Endodermal cell (in vitro differentiated cells): ENCODE results near the gene SPINK2. TPM values are rescaled to one million over a fixed set of nuclear protein-coding genes. Genes with fewer than 3 reads are reported as not detected.

Source experiments
- DNase-seq: peaks from one replicate; pipeline ENCODE4 v3.0.0-alpha.2; 2017
- H3K27ac ChIP-seq: 2 replicates; pipeline ENCODE4 v1.5.1; 2013; ENCODE audit warnings: mild to moderate bottlenecking, low read depth, low read length, moderate library complexity
- H3K27me3 ChIP-seq: 2 replicates; pipeline ENCODE4 v1.6.1; 2013; ENCODE audit warnings: mild to moderate bottlenecking, low read length, moderate library complexity; ENCODE audit not compliant: insufficient read depth, control insufficient read depth, poor library complexity, severe bottlenecking
- H3K36me3 ChIP-seq: 2 replicates; pipeline ENCODE4 v1.7.0; 2013; ENCODE audit warnings: mild to moderate bottlenecking, low read length, moderate library complexity; ENCODE audit not compliant: control insufficient read depth, insufficient read depth
- H3K4me1 ChIP-seq: one replicate; pipeline ENCODE4 v1.7.0; 2013; ENCODE audit warnings: low read length; ENCODE audit not compliant: control insufficient read depth, insufficient read depth
- H3K4me3 ChIP-seq: 2 replicates; pipeline ENCODE4 v1.5.1; 2013; ENCODE audit warnings: mild to moderate bottlenecking, low read length, moderate library complexity
- H3K9ac ChIP-seq: 2 replicates; pipeline ENCODE4 v1.6.1; 2013; ENCODE audit warnings: mild to moderate bottlenecking, low read length, moderate library complexity; ENCODE audit not compliant: poor library complexity, severe bottlenecking; ENCODE audit errors: extremely low read depth
- H3K9me3 ChIP-seq: 2 replicates; pipeline ENCODE4 v1.6.1; 2013; ENCODE audit warnings: mild to moderate bottlenecking, low read length, moderate library complexity; ENCODE audit not compliant: control insufficient read depth
- H3K27ac Mint-ChIP-seq: 2 replicates; pipeline ENCODE4 v1.8.0; 2020; ENCODE audit warnings: mixed read lengths
- H3K27me3 Mint-ChIP-seq: 2 replicates; pipeline ENCODE4 v1.8.0; 2021; ENCODE audit warnings: mild to moderate bottlenecking, mixed read lengths; ENCODE audit not compliant: insufficient read depth
- H3K36me3 Mint-ChIP-seq: 2 replicates; pipeline ENCODE4 v1.8.0; 2020; ENCODE audit warnings: low read depth, mixed read lengths
- H3K4me1 Mint-ChIP-seq: 2 replicates; pipeline ENCODE4 v1.8.0; 2020; ENCODE audit warnings: mixed read lengths
- H3K4me3 Mint-ChIP-seq: 2 replicates; pipeline ENCODE4 v1.8.0; 2020; ENCODE audit warnings: mild to moderate bottlenecking, moderate library complexity, mixed read lengths
- H3K9me3 Mint-ChIP-seq: 2 replicates; pipeline ENCODE4 v1.8.0; 2020; ENCODE audit warnings: mild to moderate bottlenecking, mixed read lengths
- WGBS, 2 experiments: methylation state at CpG; one replicate each; pipeline versions ENCODE4 v1.1.5 to v1.1.7; 2013; ENCODE audit warnings: missing lambda C conversion rate in 2 of 2, mixed read lengths in 1 of 2; ENCODE audit not compliant: insufficient coverage in 1 of 2, insufficient read length in 1 of 2; 5-methylcytosine and 5-hydroxymethylcytosine counted together
- total RNA-seq, 2 donors: library from RNA; stranded (reverse); fragmentation: NEBNext Ultra II Directional in 1 of 2; extraction: Animal tissue kit (Norgen Biotek cat#: 25700) in 1 of 2; gene quantifications; 2 replicates in 1 of 2; 3 replicates in 1 of 2; pipeline ENCODE4 v1.2.1, GENCODE V29; 2021
- TF ChIP-seq, protein P1 (sequence below): fragments of 200-600 bp; sonication (generic); conservative IDR thresholded peaks from 2 replicates; pipeline ENCODE4 v1.5.0; 2021; ENCODE audit warnings: antibody characterized with exemption, mild to moderate bottlenecking

Gene SPINK2
- total RNA-seq, 2 donors from 2014 or later = 0.59 to 0.62 TPM

DNA sequence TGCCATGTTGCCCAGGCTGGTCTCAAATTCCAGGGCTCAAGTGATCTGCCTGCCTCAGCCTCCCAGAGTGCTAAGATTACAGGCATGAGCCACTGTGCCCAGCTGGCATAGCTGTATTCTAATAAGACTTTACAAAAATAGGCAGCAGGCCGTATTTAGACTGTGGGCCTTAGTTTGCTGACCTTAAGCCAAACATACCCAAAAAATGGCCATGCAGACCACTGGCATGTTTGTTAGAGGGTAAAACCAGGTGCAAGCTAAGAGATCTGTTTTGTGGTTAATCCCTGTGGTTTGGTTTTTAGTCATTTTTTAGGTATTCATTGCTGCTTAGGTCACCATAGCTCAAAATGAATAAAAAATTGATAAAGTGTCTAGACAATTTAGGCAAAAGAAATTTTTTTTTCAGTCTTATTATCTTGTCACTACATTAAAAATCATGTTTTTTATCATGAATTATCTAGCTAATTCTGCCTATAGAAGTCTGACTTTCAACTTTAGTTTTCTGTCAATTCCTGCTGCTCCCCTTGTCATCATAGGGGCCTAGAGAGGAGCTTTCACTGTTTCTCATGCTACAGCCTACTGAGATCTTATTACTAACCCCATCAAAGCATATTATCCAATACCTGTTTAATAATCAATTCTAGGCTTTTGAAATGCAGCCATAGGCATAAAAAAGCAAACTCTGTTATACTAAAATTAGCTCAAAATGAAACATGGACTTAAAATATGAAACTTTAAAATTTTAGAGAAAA lies 7.5 kb upstream of the SPINK2 start:
- 82 to 83% methylated on average over 1 of the region's 1 CpG for WGBS, 2 experiments

GRCh38 chr4:56823933-56824600 lies 2.6 kb upstream of the SPINK2 start:
- Mint-ChIP-seq H3K4me3 (no peak overlapping the region), H3K9me3 (peaks cover 18% of the 10 kb centered on the region), H3K36me3 (no peaks in the 10 kb centered on the region), H3K27me3 (peaks cover 50% of the 10 kb centered on the region), H3K4me1 (no peaks in the 10 kb centered on the region), H3K27ac (no peak overlapping the region)
- WGBS, 2 experiments = 86 to 100% methylated on average over 1 to 2 of the region's 2 CpGs
- Histone ChIP-seq H3K9ac (no peak overlapping the region), H3K4me3 (no peak overlapping the region), H3K4me1 (no peaks in the 10 kb centered on the region), H3K9me3 (peaks cover 3% of the 10 kb centered on the region), H3K36me3 (no peaks in the 10 kb centered on the region), H3K27me3 (peaks cover 21% of the 10 kb centered on the region), H3K27ac (no peak overlapping the region)
- TF ChIP-seq, protein P1, sequence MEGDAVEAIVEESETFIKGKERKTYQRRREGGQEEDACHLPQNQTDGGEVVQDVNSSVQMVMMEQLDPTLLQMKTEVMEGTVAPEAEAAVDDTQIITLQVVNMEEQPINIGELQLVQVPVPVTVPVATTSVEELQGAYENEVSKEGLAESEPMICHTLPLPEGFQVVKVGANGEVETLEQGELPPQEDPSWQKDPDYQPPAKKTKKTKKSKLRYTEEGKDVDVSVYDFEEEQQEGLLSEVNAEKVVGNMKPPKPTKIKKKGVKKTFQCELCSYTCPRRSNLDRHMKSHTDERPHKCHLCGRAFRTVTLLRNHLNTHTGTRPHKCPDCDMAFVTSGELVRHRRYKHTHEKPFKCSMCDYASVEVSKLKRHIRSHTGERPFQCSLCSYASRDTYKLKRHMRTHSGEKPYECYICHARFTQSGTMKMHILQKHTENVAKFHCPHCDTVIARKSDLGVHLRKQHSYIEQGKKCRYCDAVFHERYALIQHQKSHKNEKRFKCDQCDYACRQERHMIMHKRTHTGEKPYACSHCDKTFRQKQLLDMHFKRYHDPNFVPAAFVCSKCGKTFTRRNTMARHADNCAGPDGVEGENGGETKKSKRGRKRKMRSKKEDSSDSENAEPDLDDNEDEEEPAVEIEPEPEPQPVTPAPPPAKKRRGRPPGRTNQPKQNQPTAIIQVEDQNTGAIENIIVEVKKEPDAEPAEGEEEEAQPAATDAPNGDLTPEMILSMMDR = no peak
- DNase-seq = no peak

More for the DNA sequence above, 7.5 kb upstream of the SPINK2 start:
- TF ChIP-seq, protein P1 = no peak
- no peak overlapping the region for H3K4me3 ChIP-seq
- H3K9ac ChIP-seq = no peak overlapping the region
- Mint-ChIP-seq H3K27ac (no peak overlapping the region), H3K27me3 (peaks cover 7% of the 10 kb centered on the region), H3K9me3 (peaks cover 10% of the 10 kb centered on the region), H3K36me3 (no peaks in the 10 kb centered on the region), H3K4me3 (no peak overlapping the region), H3K4me1 (no peaks in the 10 kb centered on the region)
- no peaks in the 10 kb centered on the region for H3K36me3 ChIP-seq
- H3K27ac ChIP-seq = no peak overlapping the region
- no peaks in the 10 kb centered on the region for H3K4me1 ChIP-seq
- H3K9me3 ChIP-seq = no peaks in the 10 kb centered on the region
- no peaks in the 10 kb centered on the region for H3K27me3 ChIP-seq
- no peak for DNase-seq

DNA sequence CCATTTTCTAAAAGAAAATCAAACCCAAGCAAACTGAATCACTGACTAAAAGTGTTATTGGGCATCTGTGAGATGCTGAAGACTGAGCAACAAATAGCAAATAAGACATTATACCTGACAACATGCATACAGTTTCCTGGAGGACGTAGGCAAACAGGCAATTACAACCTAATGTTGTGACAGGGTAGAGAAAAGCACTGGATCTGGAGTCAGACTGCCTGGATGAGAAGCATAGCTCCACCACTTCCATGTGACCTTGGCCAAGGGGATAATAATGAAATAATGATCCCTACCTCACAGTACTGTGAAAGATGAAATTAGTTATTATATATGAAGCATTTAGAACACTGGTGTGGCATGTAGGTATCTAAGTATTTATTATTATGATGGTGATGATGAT lies 2.7 kb downstream of the SPINK2 start:
- H3K9me3 Mint-ChIP-seq = peaks cover 8% of the 10 kb centered on the region
- no peak overlapping the region for H3K27ac ChIP-seq
- no peaks in the 10 kb centered on the region for H3K36me3 ChIP-seq
- H3K4me1 Mint-ChIP-seq = no peaks in the 10 kb centered on the region
- H3K4me1 ChIP-seq = no peaks in the 10 kb centered on the region
- H3K27me3 Mint-ChIP-seq = peaks cover 51% of the 10 kb centered on the region
- peaks cover 21% of the 10 kb centered on the region for H3K27me3 ChIP-seq
- no peak overlapping the region for H3K9ac ChIP-seq
- H3K9me3 ChIP-seq = peaks cover 6% of the 10 kb centered on the region
- TF ChIP-seq, protein P1 = no peak
- no peak overlapping the region for H3K27ac Mint-ChIP-seq
- no peak overlapping the region for H3K4me3 Mint-ChIP-seq
- 89% methylated on average over 1 of the region's 1 CpG; no CpG with 5 or more reads in 1 of the 2 experiments for WGBS, 2 experiments
- no peak overlapping the region for H3K4me3 ChIP-seq
- no peak for DNase-seq
- no peaks in the 10 kb centered on the region for H3K36me3 Mint-ChIP-seq
